ENCODE results near the gene NCOR2. TPM values are rescaled to one million over a fixed set of nuclear protein-coding genes. Genes with fewer than 3 reads are reported as not detected.

NCOR2 gene
- total RNA-seq, 1 donor from 2014 or later, result 134 TPM

- Histone ChIP-seq H3K4me1 (peaks cover 29 to 63% of the 10 kb centered on the region in 2 donors), H3K36me3 (no peaks in the 10 kb centered on the region), H3K27me3 (no peaks in the 10 kb centered on the region), H3K9me3 (no peaks in the 10 kb centered on the region), H3K4me3 (no peak overlapping the region), H3K27ac (no peak overlapping the region)
- TF ChIP-seq CTCF (IDR thresholded peaks at IDR 0.05), result no peak
- intact Hi-C loops (cut with DNase I), result no loop called here
- no peak for DNase-seq (ENCODE audit: low spot score in 2 of 2)
These were observed 26.1 kb downstream of the NCOR2 start for GRCh38 chr12:124541322-124541721.

GRCh38 chr12:124539084-124540041 is 28.0 kb downstream of the NCOR2 start:
- intact Hi-C loops (cut with DNase I), result no loop called here
- no peak for DNase-seq (ENCODE audit: low spot score in 2 of 2)
- no peaks in the 10 kb centered on the region for H3K27me3 ChIP-seq
- TF ChIP-seq CTCF (IDR thresholded peaks at IDR 0.05), result no peak
- peaks cover 0 to 1% of the 10 kb centered on the region in 2 donors for H3K36me3 ChIP-seq
- peaks cover 26 to 53% of the 10 kb centered on the region in 2 donors for H3K4me1 ChIP-seq
- no peak overlapping the region for H3K4me3 ChIP-seq
- H3K9me3 ChIP-seq, result no peaks in the 10 kb centered on the region
- peak overlapping the region in 1 of 2 donors; percentile 34 for H3K27ac ChIP-seq

GRCh38 chr12:124538194-124539082 is 29.0 kb downstream of the NCOR2 start:
- Histone ChIP-seq H3K36me3 (peaks cover 0 to 8% of the 10 kb centered on the region in 2 donors), H3K4me1 (peaks cover 23 to 45% of the 10 kb centered on the region in 2 donors), H3K27me3 (no peaks in the 10 kb centered on the region), H3K27ac (peak overlapping the region in 1 of 2 donors; percentile 34), H3K4me3 (no peak overlapping the region), H3K9me3 (no peaks in the 10 kb centered on the region)
- intact Hi-C loops (cut with DNase I), result no loop called here
- DNase-seq (ENCODE audit: low spot score in 2 of 2), result no peak
- no peak for TF ChIP-seq CTCF (IDR thresholded peaks at IDR 0.05)

- H3K27ac ChIP-seq, result peak overlapping the region; percentile 8 to 34
- no peak for TF ChIP-seq CTCF (IDR thresholded peaks at IDR 0.05)
These were observed 29.8 kb downstream of the NCOR2 start for GRCh38 chr12:124537525-124538193.

GRCh38 chr12:124536641-124537040 is 30.8 kb downstream of the NCOR2 start:
- TF ChIP-seq CTCF (IDR thresholded peaks at IDR 0.05), result no peak
- Histone ChIP-seq H3K9me3 (no peaks in the 10 kb centered on the region), H3K4me3 (no peak overlapping the region), H3K4me1 (peaks cover 19 to 32% of the 10 kb centered on the region in 2 donors), H3K27me3 (no peaks in the 10 kb centered on the region), H3K36me3 (peaks cover 4 to 8% of the 10 kb centered on the region in 2 donors), H3K27ac (no peak overlapping the region)
- intact Hi-C loops (cut with DNase I), result no loop called here
- DNase-seq (ENCODE audit: low spot score in 2 of 2), result no peak

More at GRCh38 chr12:124537525-124538193, 29.8 kb downstream of the NCOR2 start:
- no peaks in the 10 kb centered on the region for H3K9me3 ChIP-seq
- H3K27me3 ChIP-seq, result no peaks in the 10 kb centered on the region
- no peak overlapping the region for H3K4me3 ChIP-seq
- no peak for DNase-seq (ENCODE audit: low spot score in 2 of 2)
- peaks cover 4 to 8% of the 10 kb centered on the region in 2 donors for H3K36me3 ChIP-seq
- intact Hi-C loops (cut with DNase I), result no loop called here
- H3K4me1 ChIP-seq, result peaks cover 23 to 38% of the 10 kb centered on the region in 2 donors

All from ascending aorta (tissue), 2 donors.